WTC11 (cell line): ENCODE data around the gene SLC22A12. TPM values are rescaled to one million over a fixed set of nuclear protein-coding genes. Genes with fewer than 3 reads are reported as not detected.

ENCODE experiments used
- ATAC-seq: fragments of 200-7000 bp; cut with Tn5 transposase; 2 replicates; pipeline ENCODE4 v1.10.0; 2021; ENCODE audit warnings: mild to moderate bottlenecking, moderate library complexity
- CTCF ChIA-PET: fragments of 300-600 bp; sonication (Branson Sonifier 250); formaldehyde crosslinking; loops from one replicate; lab custom pipeline; 2021; ENCODE audit warnings: antibody characterized with exemption; lab: Charles Lee
- POLR2A ChIA-PET: fragments of 350-600 bp; sonication (Branson Sonifier 250); formaldehyde crosslinking; loops from one replicate; lab custom pipeline; 2021; ENCODE audit warnings: antibody characterized with exemption; lab: Charles Lee
- DNase-seq: peaks from one replicate; pipeline ENCODE4 v3.0.0; 2021; ENCODE audit warnings: low spot score
- H3K27ac Mint-ChIP-seq: 2 replicates; pipeline ENCODE4 v1.8.0; 2021; ENCODE audit warnings: mixed read lengths
- H3K27me3 Mint-ChIP-seq: 2 replicates; pipeline ENCODE4 v1.8.0; 2021; ENCODE audit warnings: low read depth, mild to moderate bottlenecking, moderate library complexity, mixed read lengths
- H3K36me3 Mint-ChIP-seq: 2 replicates; pipeline ENCODE4 v1.8.0; 2021; ENCODE audit warnings: mixed read lengths
- H3K4me1 Mint-ChIP-seq: 2 replicates; pipeline ENCODE4 v1.8.0; 2022; ENCODE audit warnings: mixed read lengths
- H3K4me3 Mint-ChIP-seq: 2 replicates; pipeline ENCODE4 v1.8.0; 2021; ENCODE audit warnings: mild to moderate bottlenecking, moderate library complexity, mixed read lengths
- H3K9me3 Mint-ChIP-seq: 2 replicates; pipeline ENCODE4 v1.8.0; 2021; ENCODE audit warnings: mixed read lengths
- CTCF ChIP-seq: fragments of 200-600 bp; IDR thresholded peaks from 2 replicates; pipeline ENCODE4 v1.8.0; 2022; ENCODE audit warnings: antibody characterized with exemption
- E2F1 ChIP-seq: sonication (generic); formaldehyde crosslinking; IDR thresholded peaks from 2 replicates; pipeline ENCODE4 v1.8.0; 2022; ENCODE audit warnings: mild to moderate bottlenecking, missing genetic modification reagents
- ESRRA ChIP-seq: sonication (generic); formaldehyde crosslinking; IDR thresholded peaks from 2 replicates; pipeline ENCODE4 v1.8.1; 2022; ENCODE audit warnings: mild to moderate bottlenecking, missing genetic modification reagents, borderline replicate concordance
- GABPB1 ChIP-seq: sonication (generic); formaldehyde crosslinking; IDR thresholded peaks from 2 replicates; pipeline ENCODE4 v1.8.1; 2023; ENCODE audit warnings: mild to moderate bottlenecking, missing genetic modification reagents
- NFYB ChIP-seq: sonication (generic); formaldehyde crosslinking; conservative IDR thresholded peaks from 2 replicates; pipeline ENCODE4 v1.8.0; 2022; ENCODE audit warnings: low read depth, missing genetic modification reagents
- OVOL2 ChIP-seq: fragments of 250-450 bp; sonication (Bioruptor Pico); IDR thresholded peaks from 2 replicates; pipeline ENCODE4 v1.9.0; 2021; ENCODE audit warnings: mild to moderate bottlenecking, borderline replicate concordance
- PREB ChIP-seq: sonication (generic); formaldehyde crosslinking; IDR thresholded peaks from 2 replicates; pipeline ENCODE4 v1.8.1; 2022; ENCODE audit warnings: mild to moderate bottlenecking, missing genetic modification reagents, moderate library complexity, borderline replicate concordance
- SP1 ChIP-seq: sonication (generic); formaldehyde crosslinking; conservative IDR thresholded peaks from 2 replicates; pipeline ENCODE4 v1.8.1; 2022; ENCODE audit warnings: missing genetic modification reagents
- TEAD1 ChIP-seq: sonication (generic); formaldehyde crosslinking; IDR thresholded peaks from 2 replicates; pipeline ENCODE4 v1.8.0; 2022; ENCODE audit warnings: mild to moderate bottlenecking, missing genetic modification reagents
- ZMAT4 ChIP-seq: fragments of 250-450 bp; sonication (Bioruptor Pico); IDR thresholded peaks from 2 replicates; pipeline ENCODE4 v1.9.0; 2021; ENCODE audit warnings: mild to moderate bottlenecking
- ZNF121 ChIP-seq: sonication (generic); formaldehyde crosslinking; IDR thresholded peaks from 2 replicates; pipeline ENCODE4 v1.8.0; 2023; ENCODE audit warnings: missing genetic modification reagents
- ZNF416 ChIP-seq: fragments of 250-450 bp; sonication (Bioruptor Pico); IDR thresholded peaks from 2 replicates; pipeline ENCODE4 v1.9.0; 2021; ENCODE audit warnings: mild to moderate bottlenecking, inconsistent platforms
- total RNA-seq: library from RNA; stranded (reverse); gene quantifications from 3 replicates; pipeline ENCODE4 v1.2.3, GENCODE V29; 2021
- TF ChIP-seq, protein P1 (sequence below): sonication (generic); formaldehyde crosslinking; IDR thresholded peaks from 2 replicates; pipeline ENCODE4 v1.8.1; 2023; ENCODE audit warnings: mild to moderate bottlenecking, missing genetic modification reagents, moderate library complexity
- TF ChIP-seq, protein P2 (sequence below): sonication (generic); formaldehyde crosslinking; IDR thresholded peaks from 2 replicates; pipeline ENCODE4 v1.8.1; 2023; ENCODE audit warnings: mild to moderate bottlenecking, moderate library complexity, missing genetic modification reagents
- TF ChIP-seq, protein P3 (sequence below): sonication (generic); formaldehyde crosslinking; IDR thresholded peaks from 2 replicates; pipeline ENCODE4 v1.8.1; 2022; ENCODE audit warnings: mild to moderate bottlenecking, moderate library complexity, missing genetic modification reagents
- TF ChIP-seq, protein P4 (sequence below): sonication (generic); formaldehyde crosslinking; IDR thresholded peaks from 2 replicates; pipeline ENCODE4 v1.8.0; 2022; ENCODE audit warnings: mild to moderate bottlenecking, missing genetic modification reagents

SLC22A12 gene
- total RNA-seq, 1 experiment from 2014 or later, result not detected

GRCh38 chr11:64571410-64572091, 19.5 kb upstream of the SLC22A12 start:
- peaks cover 22% of the 10 kb centered on the region for H3K4me1 Mint-ChIP-seq
- no peaks in the 10 kb centered on the region for H3K9me3 Mint-ChIP-seq
- peak; percentile 63 for ATAC-seq
- TF ChIP-seq, protein P1, sequence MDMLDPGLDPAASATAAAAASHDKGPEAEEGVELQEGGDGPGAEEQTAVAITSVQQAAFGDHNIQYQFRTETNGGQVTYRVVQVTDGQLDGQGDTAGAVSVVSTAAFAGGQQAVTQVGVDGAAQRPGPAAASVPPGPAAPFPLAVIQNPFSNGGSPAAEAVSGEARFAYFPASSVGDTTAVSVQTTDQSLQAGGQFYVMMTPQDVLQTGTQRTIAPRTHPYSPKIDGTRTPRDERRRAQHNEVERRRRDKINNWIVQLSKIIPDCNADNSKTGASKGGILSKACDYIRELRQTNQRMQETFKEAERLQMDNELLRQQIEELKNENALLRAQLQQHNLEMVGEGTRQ (CRISPR knock-in tag), result peak; percentile 25; the same call in 1 of the 2 replicates
- TF ChIP-seq ZMAT4 (CRISPR knock-in tag) (no peak), SP1 (CRISPR knock-in tag) (no peak), NFYB (no peak), GABPB1 (CRISPR knock-in tag) (peak; percentile 80), OVOL2 (CRISPR knock-in tag) (no peak), ZNF416 (CRISPR knock-in tag) (no peak), PREB (CRISPR knock-in tag) (no peak), ESRRA (no peak), E2F1 (CRISPR knock-in tag) (no peak), TEAD1 (CRISPR knock-in tag) (no peak), ZNF121 (CRISPR knock-in tag) (0 out of 2 replicates have a peak, but pooled peaks have one; percentile 5), CTCF (no peak)
- TF ChIP-seq, protein P2, sequence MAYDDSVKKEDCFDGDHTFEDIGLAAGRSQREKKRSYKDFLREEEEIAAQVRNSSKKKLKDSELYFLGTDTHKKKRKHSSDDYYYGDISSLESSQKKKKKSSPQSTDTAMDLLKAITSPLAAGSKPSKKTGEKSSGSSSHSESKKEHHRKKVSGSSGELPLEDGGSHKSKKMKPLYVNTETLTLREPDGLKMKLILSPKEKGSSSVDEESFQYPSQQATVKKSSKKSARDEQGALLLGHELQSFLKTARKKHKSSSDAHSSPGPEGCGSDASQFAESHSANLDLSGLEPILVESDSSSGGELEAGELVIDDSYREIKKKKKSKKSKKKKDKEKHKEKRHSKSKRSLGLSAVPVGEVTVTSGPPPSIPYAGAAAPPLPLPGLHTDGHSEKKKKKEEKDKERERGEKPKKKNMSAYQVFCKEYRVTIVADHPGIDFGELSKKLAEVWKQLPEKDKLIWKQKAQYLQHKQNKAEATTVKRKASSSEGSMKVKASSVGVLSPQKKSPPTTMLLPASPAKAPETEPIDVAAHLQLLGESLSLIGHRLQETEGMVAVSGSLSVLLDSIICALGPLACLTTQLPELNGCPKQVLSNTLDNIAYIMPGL (CRISPR knock-in tag), result no peak
- TF ChIP-seq, protein P3, sequence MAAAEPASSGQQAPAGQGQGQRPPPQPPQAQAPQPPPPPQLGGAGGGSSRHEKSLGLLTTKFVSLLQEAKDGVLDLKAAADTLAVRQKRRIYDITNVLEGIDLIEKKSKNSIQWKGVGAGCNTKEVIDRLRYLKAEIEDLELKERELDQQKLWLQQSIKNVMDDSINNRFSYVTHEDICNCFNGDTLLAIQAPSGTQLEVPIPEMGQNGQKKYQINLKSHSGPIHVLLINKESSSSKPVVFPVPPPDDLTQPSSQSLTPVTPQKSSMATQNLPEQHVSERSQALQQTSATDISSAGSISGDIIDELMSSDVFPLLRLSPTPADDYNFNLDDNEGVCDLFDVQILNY (CRISPR knock-in tag), result no peak
- TF ChIP-seq, protein P4, sequence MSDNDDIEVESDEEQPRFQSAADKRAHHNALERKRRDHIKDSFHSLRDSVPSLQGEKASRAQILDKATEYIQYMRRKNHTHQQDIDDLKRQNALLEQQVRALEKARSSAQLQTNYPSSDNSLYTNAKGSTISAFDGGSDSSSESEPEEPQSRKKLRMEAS (CRISPR knock-in tag), result peak; percentile 52; the same call in 1 of the 2 replicates
- peaks cover 19% of the 10 kb centered on the region for H3K27me3 Mint-ChIP-seq
- ChIA-PET POLR2A (interaction anchor here (0.6 kb wide), 1 partner anchor 14 kb away, joined by 10 read pairs; no protein-coding TSS in a partner anchor), CTCF (interaction anchor here (0.6 to 1.9 kb wide), 13 partner anchors 14 to 1652 kb away, joined by 3 to 12 read pairs (median 5); partner anchors contain the start of gene TRMT112)
- H3K27ac Mint-ChIP-seq, result no peak overlapping the region
- H3K4me3 Mint-ChIP-seq, result no peak overlapping the region
- H3K36me3 Mint-ChIP-seq, result no peaks in the 10 kb centered on the region
- DNase-seq, result peak; percentile 53
